ENCODE data around the gene SMIM17.

The SMIM17 gene

DNA sequence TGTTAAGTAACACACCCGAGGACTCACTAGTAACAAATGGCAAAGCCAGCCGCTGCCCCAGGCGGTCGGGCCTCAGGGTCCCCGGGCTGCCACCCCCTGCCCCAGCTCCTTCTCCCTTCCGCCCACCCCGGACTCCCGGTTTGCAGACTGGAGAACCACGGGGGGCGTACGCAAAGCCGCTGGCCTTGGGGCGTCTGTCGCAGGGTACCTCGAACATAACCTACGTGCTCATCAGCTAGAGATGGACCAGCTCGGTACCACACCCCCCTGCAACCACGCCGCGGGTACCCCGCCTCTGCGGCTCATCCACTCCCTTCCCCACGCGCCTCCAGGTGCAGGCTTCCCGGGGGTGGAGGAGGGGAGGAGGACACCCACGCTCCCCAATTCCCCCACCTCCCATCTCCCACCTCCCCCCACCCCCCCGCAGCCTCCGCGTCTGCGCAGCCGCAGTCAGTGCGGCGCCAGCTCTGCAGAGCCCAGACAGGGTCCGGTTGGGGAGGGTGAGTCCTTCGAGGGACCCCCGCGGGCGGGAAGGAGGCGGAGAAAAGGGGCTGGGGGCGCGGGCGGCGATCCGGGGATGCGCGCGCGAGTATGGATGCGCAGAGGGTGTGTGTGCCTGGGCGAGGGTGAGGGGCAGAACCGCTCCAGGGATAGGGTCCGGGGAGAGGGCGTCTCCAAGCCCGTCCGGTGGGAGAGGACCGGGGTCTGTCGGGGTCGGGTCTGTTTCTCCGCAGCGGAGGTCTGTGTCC lies at the start of gene SMIM17:
Gene SMIM17 (plus strand): TSS at position 449 of the 749 bp plus-strand sequence. CDS start 2,509 bp downstream, outside the sequence.
- no peak for DNase-seq

DNA sequence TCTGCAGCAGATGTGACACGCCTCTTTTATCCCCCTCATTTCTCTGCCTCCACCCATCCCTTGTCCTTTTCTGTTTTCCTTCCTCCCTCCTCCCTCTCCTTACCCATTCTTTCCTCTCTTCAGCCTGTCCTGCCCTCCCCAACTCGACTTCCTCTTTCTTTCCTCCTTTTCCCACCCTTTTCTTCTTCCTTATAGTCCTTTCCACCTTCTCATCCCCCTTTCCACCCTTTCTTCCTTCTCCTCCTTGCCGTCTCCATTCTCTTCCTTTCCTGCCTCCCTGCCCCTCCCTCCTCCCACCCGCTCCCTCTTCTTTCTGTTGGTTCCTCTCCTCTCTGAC lies 48.5 kb upstream of the SMIM17 start:
- DNase-seq = no peak

DNA sequence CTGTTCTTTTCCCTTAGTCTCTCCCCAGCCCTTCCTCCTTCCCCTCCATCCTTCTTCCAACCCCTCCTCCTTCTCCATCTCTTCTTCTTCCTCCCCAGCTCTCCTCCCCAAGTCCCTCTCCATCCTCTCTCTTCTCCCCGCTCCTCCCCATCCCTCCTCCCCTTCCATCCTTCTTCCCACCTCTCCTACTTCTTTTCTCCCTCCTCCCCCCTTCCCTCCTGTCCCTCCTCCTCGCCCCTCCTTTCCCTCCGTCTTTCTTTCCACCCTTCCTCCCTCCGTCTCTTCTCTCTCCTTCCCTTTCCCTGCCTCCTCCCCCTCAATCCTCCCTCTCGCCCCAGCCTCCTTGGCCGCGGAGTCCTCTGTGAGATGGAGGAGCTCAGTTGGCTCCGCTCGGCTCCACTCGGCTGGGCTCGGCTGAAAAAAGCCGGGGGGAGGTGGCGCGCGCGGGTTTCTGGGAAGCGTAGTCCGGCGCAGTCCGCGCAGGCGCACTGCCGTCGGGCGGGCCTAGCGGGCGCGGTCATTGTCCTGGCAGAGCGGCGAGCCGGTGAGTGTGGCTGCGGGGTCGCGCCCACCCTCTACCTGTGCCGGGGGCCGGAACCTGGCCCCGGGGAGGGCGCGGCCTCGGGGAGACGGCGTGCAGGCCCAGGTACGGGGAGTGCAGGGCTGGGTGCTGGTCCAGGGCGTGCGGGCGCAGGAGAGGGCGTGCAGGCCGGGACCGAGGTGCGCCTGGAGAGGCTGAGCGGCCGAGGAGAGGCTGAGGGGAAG lies 48.0 kb upstream of the SMIM17 start, which contains the start of gene ZNF71:
Gene ZNF71 (plus strand): TSS at position 520 of the 765 bp plus-strand sequence. CDS start 6,257 bp downstream, outside the sequence.
- peak; percentile 54 to 75 for DNase-seq

DNA sequence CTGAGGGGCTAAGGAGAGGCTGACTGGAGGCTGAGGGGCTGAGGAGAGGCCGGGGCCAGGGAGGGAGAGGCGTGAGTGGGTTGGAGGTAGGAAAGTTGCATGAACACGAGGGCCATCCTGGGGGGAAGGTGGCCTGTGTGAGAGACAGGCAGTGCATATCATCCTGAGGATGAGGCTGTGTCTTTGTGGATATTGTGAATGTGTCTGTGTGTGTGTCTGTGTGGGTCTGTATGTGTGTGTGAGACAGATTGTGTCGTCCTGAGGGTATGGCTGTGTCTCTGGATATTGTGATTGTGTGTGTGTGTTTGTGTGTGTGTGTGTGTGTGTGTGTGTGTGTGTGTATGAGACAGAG lies 47.4 kb upstream of the SMIM17 start:
- no peak for DNase-seq

DNA sequence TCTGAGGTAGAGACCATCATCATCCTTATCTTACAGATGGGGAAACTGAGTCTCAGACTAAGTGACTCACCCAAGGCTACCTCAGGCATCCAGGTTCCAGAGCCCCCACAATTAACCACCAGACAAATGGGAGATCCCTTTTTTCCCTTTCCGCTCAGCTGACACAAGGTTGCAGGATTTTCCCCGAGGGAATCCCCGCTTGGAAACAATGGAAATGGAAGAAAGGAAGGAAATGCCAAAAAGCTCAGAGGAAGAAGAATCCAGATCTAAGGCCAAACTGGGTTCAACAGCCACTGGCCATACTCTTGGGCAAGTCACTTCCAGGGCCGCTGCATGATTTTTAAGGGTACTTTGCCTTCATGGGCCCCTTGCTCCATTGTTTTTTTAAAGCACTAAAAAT lies 46.3 kb upstream of the SMIM17 start:
- no peak for DNase-seq

DNA sequence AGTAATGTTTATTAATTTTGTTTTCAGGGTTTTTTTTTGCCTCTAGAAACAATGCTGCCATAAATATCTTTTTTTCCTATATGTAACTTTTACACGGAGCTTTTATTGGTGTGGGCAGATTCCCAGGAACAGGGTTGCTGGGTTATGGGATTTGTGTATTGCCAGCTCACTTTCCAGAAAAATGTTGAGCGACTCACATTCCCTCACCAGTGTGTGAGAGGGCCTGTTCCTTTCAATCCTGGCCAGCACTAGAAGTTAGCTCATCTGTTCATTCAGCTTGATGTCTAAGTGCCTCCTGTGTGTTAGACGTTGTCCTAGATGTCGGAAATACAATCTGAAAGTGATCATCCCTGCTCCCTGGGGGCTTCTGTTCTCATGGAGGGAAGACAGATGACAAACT lies 45.3 kb upstream of the SMIM17 start:
- DNase-seq = no peak

DNA sequence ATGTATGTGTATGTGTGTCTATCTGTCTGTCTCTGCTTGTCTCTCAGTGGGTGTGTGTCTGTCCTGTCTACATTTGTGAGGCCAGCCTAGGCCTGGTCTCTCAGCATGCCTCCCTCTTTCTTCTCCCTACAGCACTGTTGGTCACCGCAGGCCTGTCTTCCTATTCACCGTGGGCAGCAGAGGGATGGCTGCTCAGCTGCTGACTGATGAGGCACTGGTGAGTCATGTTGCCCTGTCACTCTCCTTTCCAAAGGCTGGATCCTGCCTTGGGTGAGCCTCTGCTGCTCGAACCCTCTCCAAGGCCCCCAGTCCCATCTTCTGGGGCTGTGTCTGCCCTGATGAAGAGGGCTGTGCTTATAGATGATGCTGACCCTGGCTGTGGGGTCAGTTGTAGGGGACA lies 41.6 kb upstream of the SMIM17 start:
- DNase-seq = no peak

DNA sequence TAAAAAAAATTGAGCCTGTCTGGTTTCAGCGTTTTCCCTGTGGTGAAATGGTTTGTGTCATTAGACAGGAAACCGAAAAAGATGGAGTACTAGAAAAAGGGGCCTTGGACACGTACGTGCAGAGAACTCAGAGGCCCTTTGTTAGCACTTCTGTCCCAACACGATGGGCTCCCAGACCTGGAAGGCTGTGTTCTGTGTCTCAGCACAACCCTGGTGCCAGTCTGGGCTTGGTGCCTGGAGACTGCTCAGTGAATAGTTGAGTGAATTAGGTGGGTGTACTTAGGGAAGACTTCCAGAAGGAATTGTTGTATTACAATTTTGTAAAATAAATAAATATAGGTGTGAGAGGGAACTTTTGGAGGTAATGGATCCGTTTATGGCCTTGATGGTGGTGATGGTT lies 39.1 kb upstream of the SMIM17 start:
- DNase-seq = no peak

DNA sequence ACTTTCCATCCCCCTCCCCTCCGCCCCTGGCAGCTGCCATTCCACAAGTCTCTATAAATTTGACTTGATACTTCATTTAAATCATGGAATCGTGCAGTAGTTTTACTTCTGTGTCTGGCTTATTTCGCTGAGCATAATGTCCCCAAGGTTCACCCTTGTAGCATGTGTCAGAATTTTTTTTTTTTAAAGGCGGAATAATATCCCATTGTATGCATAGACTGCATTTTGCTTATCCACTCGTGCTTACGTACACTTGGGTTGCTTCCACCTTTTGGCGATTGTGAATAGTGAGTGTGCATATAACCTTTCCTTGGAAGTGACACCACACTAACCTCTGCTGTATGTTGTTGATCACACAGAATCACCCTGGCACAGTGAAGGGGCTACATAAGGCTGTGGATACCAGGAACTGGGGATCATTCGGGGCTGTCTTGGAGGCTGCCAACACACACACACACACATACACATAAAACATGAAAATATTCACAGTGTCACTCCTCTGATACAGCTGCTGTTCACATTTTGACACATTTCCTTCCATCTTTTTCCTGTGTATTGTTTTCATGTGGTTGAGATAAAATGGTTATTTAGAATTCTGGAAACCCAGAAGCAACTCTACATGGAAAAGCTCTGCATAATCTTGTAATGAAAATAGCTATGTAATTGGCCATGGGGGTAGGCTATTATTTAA lies 34.5 kb upstream of the SMIM17 start:
- DNase-seq = no peak

DNA sequence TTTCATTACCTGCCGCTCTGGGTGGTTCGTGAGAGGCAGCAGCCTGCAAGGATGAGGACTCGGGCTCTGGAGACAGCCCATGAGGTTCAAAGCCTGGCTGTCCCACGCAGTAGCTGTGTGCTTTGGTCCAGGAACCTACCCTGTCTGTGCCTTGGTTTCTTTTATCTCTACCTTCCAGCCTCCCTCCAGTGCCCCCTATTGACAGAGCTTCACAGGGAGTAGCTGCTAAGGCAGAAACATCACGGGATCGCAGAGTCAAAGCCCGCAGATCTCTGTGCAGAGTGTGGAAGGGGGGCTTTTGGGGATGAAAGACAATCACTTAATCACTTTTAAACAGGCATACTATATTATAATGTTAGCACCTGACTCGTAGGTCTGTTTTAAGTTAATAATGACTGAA lies 31.7 kb upstream of the SMIM17 start:
- DNase-seq = no peak

DNA sequence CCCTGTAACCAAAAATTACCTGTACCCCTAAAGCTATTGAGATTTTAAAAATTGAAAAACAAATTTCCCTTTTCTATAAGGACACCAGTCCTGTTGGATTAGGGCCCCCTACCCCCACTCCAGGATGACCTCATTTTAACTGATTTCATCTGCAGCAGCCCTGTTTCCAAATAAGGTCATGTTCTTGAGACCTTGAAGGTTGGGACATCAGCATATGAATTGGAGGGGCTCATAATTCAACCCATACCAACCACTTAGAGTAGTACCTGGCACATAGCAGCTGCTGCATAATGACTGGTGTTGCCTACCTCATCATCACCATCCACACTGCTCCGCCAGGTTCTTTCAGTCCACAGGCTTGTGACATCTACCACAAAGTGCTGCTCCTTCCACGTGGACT lies 30.2 kb upstream of the SMIM17 start:
- DNase-seq = no peak

DNA sequence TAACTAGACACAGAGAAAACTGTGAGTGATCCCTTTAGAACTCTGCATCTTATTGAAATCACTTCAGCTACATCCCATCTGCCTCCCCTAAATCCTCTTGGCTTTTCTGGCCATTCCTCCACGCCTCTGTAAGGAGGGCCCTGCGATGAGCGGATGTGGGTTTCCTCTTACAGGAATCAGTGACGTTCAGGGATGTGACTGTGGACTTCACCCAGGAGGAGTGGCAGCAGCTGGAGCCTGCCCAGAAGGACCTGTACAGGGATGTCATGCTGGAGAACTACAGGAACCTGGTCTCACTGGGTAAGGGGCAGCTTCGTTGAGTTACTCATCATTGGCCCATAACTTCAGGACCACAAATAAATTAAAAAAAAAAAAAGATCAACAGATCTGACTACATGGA lies 29.3 kb upstream of the SMIM17 start:
- DNase-seq = no peak

DNA sequence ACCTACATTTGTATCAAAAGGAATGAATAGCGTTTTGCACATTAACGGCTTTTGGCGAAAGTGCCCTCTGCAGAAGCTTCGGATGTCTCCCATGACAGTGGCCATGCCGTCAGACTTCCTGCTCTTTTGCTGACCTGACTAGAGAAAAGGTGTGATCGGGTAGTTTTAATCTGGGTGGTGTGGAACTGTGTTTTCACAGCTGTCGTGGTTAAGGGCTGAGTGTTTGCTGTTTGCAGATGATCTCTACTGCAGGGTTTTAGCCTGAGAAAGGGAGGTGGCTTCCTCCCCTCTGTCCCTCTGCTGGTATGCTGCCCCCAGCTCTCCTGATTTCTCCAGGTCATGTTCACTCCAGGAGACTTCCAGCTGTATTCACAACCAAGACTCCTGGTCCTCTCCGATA lies 25.4 kb upstream of the SMIM17 start:
- no peak for DNase-seq

DNA sequence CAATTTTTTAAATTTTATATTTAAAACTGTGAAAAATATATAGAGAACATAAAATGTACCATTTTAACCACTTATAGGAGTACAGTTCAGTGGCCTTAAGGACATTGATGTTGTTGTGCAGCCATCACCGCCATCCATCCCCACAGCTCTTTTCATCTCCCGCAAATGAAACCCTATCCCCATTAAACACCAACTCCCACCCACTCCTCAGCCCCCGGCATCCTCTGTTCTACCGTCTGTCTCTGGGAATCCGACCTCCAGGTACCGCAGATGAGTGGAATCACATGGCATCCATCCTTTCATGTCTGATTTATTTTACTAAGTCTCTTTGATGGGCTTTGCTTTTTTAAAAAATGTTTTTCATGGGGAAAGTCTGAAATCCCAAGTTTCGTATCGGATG lies 23.8 kb upstream of the SMIM17 start:
- no peak for DNase-seq

DNA sequence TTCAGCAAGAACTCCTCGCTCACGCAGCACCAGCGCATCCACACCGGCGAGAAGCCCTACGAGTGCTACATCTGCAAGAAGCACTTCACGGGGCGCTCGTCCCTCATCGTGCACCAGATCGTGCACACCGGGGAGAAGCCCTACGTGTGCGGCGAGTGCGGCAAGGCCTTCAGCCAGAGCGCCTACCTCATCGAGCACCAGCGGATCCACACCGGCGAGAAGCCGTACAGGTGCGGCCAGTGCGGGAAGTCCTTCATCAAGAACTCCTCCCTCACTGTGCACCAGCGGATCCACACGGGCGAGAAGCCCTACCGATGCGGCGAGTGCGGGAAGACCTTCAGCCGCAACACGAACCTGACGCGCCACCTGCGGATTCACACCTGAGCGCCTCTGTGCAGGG lies 20.6 kb upstream of the SMIM17 start:
- no peak for DNase-seq

DNA sequence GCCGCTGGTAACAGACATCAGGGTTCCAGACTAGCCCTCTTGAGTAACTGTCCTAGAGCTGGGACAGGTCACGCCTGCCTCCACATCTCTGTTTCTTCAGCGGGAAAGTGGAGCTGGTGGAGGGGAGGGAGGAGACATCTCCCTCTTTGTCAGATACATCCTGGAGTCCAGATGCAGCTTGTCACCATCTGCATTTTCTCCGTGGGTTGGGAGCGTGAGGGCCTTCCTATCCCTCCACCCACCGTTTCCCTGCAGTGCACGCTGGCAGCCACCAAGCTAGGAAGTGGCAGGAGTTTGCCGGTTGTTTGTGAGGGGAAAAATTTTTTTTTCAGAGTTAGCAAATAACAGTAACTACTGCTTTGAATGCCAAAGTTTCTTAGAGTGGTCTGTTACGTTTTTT lies 20.0 kb upstream of the SMIM17 start:
- DNase-seq = no peak

DNA sequence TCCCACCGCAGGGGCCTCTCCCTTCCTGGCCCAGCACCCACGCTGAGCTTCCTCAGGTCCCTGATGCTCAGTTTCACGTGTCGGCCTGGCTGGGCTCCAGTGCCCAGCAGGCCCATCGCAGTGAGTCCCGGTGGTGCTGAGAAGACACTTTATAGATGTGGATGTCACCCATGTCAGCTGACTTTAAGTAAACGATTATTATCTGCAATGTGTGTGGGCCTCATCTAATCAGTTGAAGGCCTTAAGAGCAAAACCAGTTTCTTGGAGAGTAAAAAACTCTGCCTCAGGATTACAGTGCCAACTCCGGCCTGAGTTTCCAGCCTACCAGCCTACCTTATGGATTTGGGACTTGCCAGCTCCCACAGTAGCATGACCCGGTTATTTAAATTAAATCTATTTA lies 17.3 kb upstream of the SMIM17 start:
- no peak for DNase-seq

DNA sequence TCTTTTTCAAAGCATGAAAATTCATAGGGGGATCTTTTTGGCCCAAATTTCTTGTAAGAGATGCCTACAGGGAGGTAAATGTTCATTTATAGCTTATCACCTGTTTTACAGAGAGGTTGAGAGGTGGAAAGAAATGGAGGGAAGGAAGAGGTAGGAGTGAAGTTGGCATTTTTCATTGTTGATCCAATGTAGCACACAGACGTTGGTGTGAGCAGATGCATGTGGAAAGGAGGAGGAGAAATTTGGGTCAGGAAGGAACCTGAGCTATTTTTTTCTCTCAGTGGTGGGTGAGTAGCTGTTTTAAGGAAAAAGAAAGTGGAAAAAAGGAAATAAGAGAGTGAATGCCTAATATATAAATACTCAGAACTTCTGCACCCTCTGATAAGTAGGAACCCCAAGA lies 9.9 kb upstream of the SMIM17 start:
- no peak for DNase-seq

DNA sequence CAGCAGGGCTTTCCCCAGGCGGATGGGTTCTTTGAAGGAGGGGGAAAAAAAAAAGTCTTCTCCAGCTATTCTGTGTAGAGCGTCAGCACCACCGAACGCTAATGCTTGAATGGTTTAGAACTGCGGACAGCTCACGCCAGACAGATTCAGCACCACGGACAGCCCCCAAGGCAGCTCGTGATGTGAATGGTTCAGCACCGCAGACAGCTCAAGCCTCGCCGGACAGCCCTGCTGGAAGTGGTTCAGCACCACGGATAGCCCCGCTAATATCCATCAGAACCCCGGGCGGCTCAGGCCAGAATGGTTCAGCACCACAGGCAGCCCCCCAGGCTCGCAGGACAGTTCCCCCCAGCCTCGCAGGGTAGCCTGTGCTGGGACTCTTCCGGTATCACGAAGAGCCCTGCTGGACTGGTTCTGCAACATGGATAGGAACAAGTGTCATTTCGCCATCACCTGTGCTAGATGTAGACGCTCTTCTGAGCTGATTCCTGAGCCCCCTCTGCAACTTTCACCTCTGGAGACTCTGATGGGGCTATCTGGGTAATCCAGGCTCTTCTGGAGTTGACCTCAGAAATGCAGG lies 4.9 kb upstream of the SMIM17 start:
- no peak for DNase-seq

DNA sequence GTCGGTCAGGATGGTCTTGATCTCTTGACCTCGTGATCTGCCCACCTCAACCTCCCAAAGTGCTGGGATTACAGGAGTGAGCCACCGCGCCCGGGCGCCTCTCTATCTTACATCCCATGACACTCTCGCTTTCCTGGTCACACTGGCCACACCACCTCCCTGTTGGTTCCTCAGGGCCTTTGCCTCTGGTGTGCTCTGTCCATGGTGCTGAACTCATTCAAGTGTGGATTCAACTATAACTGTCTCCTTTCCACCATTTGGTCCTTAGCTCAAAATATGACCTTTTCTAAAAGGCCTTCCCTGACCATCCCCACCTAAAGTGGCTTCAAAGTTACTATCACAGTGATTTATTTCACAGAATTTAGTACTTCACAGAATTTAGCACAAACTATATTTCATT lies 3.7 kb upstream of the SMIM17 start:
- no peak for DNase-seq

DNA sequence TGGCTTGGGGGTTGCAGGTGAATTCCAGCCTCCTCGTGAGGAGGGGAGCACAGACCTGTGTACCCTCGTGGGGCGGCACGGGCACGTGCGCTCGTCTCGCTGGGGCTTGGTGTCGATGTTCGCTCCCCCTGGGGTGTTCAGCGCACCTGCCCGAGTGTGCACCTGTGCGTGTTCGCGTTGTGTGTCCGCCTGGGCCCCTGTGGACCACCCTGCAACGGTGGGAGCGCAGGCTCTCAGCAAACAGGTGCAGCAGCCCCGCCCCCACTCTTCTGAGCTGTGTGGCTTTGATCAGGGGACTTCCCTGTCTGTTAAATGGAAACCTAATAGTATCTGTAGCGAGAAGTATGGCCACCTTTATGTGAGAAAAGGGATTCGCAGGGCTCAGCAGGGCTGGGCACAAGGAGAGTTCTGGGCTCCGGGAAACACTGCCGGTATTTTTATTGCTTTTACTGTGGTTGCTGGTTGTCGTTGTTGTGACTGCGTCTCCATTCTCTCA lies 549 bp downstream of the SMIM17 start:
- DNase-seq = no peak

DNA sequence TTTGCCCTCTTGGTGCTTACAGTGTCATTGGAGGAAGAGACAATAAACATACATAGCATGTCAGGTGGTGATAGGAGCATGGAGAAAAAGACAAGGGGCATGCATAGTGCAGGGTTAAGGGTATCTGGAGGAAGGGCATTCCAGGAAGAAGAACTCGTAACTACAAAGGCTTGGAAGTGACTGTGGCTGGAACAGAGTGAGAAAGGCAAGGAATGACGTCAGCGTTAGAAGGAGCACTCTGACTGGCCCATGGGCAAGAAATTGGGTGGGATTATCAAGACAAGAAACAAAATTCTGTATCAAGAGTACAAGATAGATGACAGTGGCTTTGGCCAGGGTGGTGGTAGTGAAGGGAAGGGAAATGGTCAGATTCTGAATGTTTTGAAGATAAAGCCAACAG lies 11.2 kb downstream of the SMIM17 start:
- DNase-seq = no peak

DNA sequence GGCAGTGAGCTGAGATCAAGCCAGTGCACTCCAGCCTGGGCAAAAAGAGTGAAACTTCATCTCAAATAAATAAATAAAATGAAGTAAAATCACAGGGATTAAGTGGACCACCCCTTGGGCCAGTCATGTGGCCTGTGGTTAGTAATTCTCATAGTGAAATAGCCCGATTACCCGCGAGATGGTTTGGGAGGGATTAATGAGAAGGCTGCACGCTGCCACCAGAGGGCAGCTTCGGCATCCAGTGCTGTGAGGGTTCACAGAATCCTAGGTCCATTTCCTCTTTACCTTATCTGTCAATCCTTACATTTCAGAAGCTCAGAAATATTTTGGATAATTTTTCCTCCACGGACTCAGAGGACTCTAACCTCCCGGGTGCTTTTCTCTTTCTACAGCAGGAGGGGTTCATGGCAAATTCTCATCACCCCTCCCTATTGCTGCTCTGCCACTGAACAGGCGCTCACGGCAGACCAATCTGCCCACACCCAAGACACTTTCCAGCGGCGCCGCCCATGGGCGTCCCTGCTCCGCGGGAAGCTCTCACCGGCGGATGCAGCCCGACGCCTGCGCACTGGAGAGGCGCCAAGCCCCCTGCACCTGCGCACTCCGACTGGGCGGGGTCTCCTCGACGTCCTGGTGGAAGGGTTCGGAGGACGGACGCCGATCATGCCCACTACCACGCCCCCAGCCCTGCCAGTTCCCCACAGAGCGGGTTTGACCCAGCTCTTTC lies 17.6 kb downstream of the SMIM17 start:
- DNase-seq = no peak

Measured in NCI-H187 (cell line).